Right atrium auricular region (tissue), 2 donors: Measurements from ENCODE around the gene ORC5. TPM values are rescaled to one million over a fixed set of nuclear protein-coding genes. Genes with fewer than 3 reads are reported as not detected.

Experiments used
- DNase-seq: peaks from one replicate; pipeline ENCODE4 v3.0.0-alpha.2; 2019; ENCODE audit warnings: low spot score
- H3K27ac ChIP-seq, 2 donors: fragments of 200-600 bp; sonication (generic); 1 replicate in 1 of 2; 2 replicates in 1 of 2; pipeline ENCODE4 v1.5.1; 2016 to 2019
- H3K27me3 ChIP-seq, 2 donors: fragments of 200-600 bp; sonication (generic); one replicate each; pipeline versions ENCODE4 v1.5.1 to v1.6.0; 2017 to 2019
- H3K36me3 ChIP-seq: fragments of 200-600 bp; sonication (generic); one replicate; pipeline ENCODE4 v1.5.1; 2016
- H3K4me1 ChIP-seq, 2 donors: fragments of 200-600 bp; sonication (generic); one replicate each; pipeline versions ENCODE4 v1.5.1 to v1.6.0; 2017 to 2019
- H3K4me3 ChIP-seq, 2 donors: fragments of 200-600 bp; sonication (generic); 1 replicate in 1 of 2; 2 replicates in 1 of 2; pipeline ENCODE4 v1.5.1; 2017 to 2019; ENCODE audit warnings: mild to moderate bottlenecking in 1 of 2, moderate library complexity in 1 of 2
- H3K9me3 ChIP-seq, 2 donors: fragments of 200-600 bp; sonication (generic); one replicate each; pipeline ENCODE4 v1.5.1; 2019
- CTCF ChIP-seq, 2 donors: fragments of 200-600 bp; sonication (generic); IDR thresholded peaks; one replicate each; pipeline ENCODE4 v1.5.1; 2019; ENCODE audit warnings: antibody characterized with exemption in 2 of 2
- total RNA-seq, 2 donors: library from RNA; depleted of rRNA; stranded (reverse); fragments of >200 nt; gene quantifications; one replicate each; pipeline ENCODE4 v1.1.0, GENCODE V29; 2016

ORC5 gene
- total RNA-seq, 2 donors from 2014 or later, result 5.5 to 11.9 TPM

DNA sequence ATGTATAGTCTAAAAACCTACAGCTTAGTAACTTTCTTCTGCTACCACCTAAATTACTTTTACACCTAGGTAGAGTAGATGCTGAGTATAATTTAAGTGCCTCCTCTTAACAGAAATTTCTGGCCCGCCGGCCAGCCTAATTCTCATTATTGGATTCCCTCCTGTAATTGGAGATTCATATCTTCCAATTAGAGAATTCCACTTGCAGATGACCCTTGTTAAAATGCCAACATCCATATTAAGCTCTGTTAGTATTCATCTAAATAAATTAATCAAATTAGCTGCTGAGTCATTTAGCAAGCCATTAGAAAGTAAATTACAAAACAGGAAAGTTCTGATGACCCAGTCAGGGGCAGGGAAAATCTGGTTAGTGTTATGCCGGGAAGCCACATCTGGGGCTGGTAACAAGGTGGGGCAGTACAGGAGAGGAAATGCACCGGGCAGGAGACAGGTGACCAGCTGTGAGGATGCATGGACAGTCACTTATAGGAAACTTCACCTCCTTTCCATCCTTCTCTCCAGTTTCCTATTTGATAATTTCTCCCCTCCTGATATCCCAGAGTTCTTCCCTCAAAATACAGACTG, 82.8 kb downstream of the ORC5 start:
- Histone ChIP-seq H3K27ac (no peak overlapping the region), H3K4me1 (no peaks in the 10 kb centered on the region), H3K27me3 (no peaks in the 10 kb centered on the region), H3K4me3 (no peak overlapping the region), H3K9me3 (no peaks in the 10 kb centered on the region), H3K36me3 (peaks cover 2% of the 10 kb centered on the region)
- DNase-seq, result no peak
- TF ChIP-seq CTCF (IDR thresholded peaks at IDR 0.05), result no peak

DNA sequence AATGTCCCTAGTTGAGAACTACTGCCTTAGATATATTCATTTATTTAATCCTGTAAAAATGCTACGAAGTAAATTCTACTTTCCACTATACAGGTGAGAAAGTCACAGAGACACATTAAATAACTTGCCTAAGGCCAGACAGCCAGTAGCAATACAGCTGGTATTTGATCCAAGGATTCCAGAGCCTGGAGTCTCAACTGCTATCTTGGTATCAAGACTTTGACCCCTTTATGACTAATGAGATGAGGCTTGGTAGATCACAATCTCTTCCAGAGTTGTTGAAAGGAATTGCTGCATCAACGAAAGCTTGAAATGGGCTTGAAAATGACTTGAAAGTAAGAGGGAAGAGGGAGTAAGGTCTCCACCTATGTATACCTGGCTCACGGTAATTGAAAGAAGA, 83.3 kb downstream of the ORC5 start:
- no peak for DNase-seq
- no peak for TF ChIP-seq CTCF (IDR thresholded peaks at IDR 0.05)
- Histone ChIP-seq H3K36me3 (no peaks in the 10 kb centered on the region), H3K4me3 (no peak overlapping the region), H3K27ac (no peak overlapping the region), H3K4me1 (no peaks in the 10 kb centered on the region), H3K9me3 (no peaks in the 10 kb centered on the region), H3K27me3 (no peaks in the 10 kb centered on the region)

GRCh38 chr7:104123786-104124185, 84.0 kb downstream of the ORC5 start:
- Histone ChIP-seq H3K27ac (no peak overlapping the region), H3K4me3 (no peak overlapping the region), H3K36me3 (no peaks in the 10 kb centered on the region), H3K4me1 (no peaks in the 10 kb centered on the region), H3K27me3 (no peaks in the 10 kb centered on the region), H3K9me3 (no peaks in the 10 kb centered on the region)
- no peak for TF ChIP-seq CTCF (IDR thresholded peaks at IDR 0.05)
- DNase-seq, result no peak

GRCh38 chr7:104113788-104114187, 94.0 kb downstream of the ORC5 start:
- Histone ChIP-seq H3K9me3 (no peaks in the 10 kb centered on the region), H3K36me3 (no peaks in the 10 kb centered on the region), H3K4me1 (no peaks in the 10 kb centered on the region), H3K27ac (no peak overlapping the region), H3K27me3 (no peaks in the 10 kb centered on the region), H3K4me3 (no peak overlapping the region)
- DNase-seq, result no peak
- no peak for TF ChIP-seq CTCF (IDR thresholded peaks at IDR 0.05)

GRCh38 chr7:104112623-104113022, 95.2 kb downstream of the ORC5 start:
- no peak overlapping the region for H3K4me3 ChIP-seq
- H3K4me1 ChIP-seq, result no peaks in the 10 kb centered on the region

More at GRCh38 chr7:104112623-104113022, 95.2 kb downstream of the ORC5 start:
- TF ChIP-seq CTCF (IDR thresholded peaks at IDR 0.05), result no peak
- Histone ChIP-seq H3K36me3 (no peaks in the 10 kb centered on the region), H3K27me3 (no peaks in the 10 kb centered on the region), H3K27ac (no peak overlapping the region), H3K9me3 (no peaks in the 10 kb centered on the region)
- no peak for DNase-seq
